NB4 (cell line): ENCODE data around the gene SLC38A4.

ENCODE experiments used
- DNase-seq: peaks from one replicate; pipeline ENCODE4 v3.0.0; 2010; ENCODE audit warnings: low read depth
- H3K4me3 ChIP-seq: one replicate; pipeline ENCODE4 v1.5.1; 2011; ENCODE audit warnings: mild to moderate bottlenecking, low read depth, low read length, moderate library complexity
- CTCF ChIP-seq: IDR thresholded peaks from one replicate; pipeline ENCODE4 v1.5.1; 2012; ENCODE audit warnings: low read depth, low read length
- MAX ChIP-seq: IDR thresholded peaks from 2 replicates; pipeline ENCODE4 v1.6.1; 2011; ENCODE audit warnings: low read depth, low read length
- MYC ChIP-seq: IDR thresholded peaks from 2 replicates; pipeline ENCODE4 v1.6.1; 2011; ENCODE audit warnings: low read depth, low read length
- POLR2A ChIP-seq: IDR thresholded peaks from 2 replicates; pipeline ENCODE4 v1.6.1; 2011; ENCODE audit warnings: mild to moderate bottlenecking; ENCODE audit not compliant: insufficient read length; ENCODE audit errors: extremely low read depth

SLC38A4 gene

DNA sequence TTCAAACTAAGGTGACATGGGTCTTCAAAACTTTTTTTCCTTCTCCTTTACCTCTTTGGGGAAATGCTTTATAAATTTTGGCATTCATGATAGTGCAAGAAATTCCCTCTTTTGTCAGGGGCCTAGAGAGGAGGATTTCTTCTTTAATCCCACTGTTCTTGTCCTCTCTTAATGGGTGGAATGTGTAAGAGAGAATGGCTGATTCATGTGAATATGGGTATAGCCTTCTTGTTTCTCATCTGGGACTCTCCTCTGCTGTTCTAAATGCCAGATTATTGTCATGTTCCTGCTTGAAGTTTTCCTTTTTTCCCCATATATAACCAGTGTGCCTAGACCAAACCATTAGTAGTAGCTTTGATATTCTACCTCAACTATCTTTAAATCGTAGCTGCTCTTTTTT, 46.7 kb downstream of the SLC38A4 start:
- H3K4me3 ChIP-seq = no peak overlapping the region
- no peak for DNase-seq
- TF ChIP-seq MAX = no peak
- TF ChIP-seq MYC = no peak
- no peak for TF ChIP-seq CTCF
- no peak for TF ChIP-seq POLR2A

GRCh38 chr12:46778415-46778814, 47.4 kb downstream of the SLC38A4 start:
- no peak overlapping the region for H3K4me3 ChIP-seq
- no peak for DNase-seq
- TF ChIP-seq CTCF (no peak), POLR2A (no peak), MYC (no peak), MAX (no peak)

DNA sequence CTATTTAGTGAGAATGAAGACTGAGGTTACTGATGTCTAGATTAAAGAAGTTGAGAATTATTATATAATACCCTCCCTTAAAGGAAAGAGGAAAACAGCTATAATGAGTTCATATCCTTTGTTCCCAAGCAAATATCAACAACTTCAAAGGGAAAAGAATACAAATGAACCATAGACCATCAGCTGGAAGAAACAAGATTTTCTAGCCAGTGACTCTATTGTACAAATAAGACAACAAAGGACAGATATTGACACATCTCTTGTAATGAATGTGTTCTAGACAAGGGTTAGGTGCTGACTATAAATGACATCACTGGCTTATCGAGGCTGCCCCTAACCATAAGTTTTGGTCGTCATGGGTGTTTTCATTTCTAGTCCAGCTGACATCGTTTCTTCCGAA, 48.2 kb downstream of the SLC38A4 start:
- H3K4me3 ChIP-seq = no peak overlapping the region
- no peak for TF ChIP-seq MYC
- TF ChIP-seq POLR2A = no peak
- no peak for DNase-seq

- DNase-seq = no peak
- no peak overlapping the region for H3K4me3 ChIP-seq
- TF ChIP-seq POLR2A (no peak), MYC (no peak), MAX (no peak), CTCF (no peak)
Observed at GRCh38 chr12:46775796-46776195, 50.0 kb downstream of the SLC38A4 start.

GRCh38 chr12:46774322-46774633, 51.5 kb downstream of the SLC38A4 start:
- no peak for DNase-seq
- TF ChIP-seq POLR2A (no peak), CTCF (no peak), MYC (no peak)
- no peak overlapping the region for H3K4me3 ChIP-seq

- no peak for DNase-seq
- H3K4me3 ChIP-seq = no peak overlapping the region
- no peak for TF ChIP-seq CTCF
- TF ChIP-seq MYC = no peak
- TF ChIP-seq MAX = no peak
- TF ChIP-seq POLR2A = no peak
Observed at GRCh38 chr12:46773586-46774321, 52.0 kb downstream of the SLC38A4 start.
